Activated CD8-positive, alpha-beta T cell treated with anti-CD3 and anti-CD28 coated beads for 36 hours (primary cell): ENCODE results near the gene GNB1L. TPM values are rescaled to one million over a fixed set of nuclear protein-coding genes. Genes with fewer than 3 reads are reported as not detected.

Experiments used
- ATAC-seq: fragments of 200-7000 bp; cut with Tn5 transposase; one replicate; pipeline ENCODE4 v1.10.0; 2021; ENCODE audit warnings: mild to moderate bottlenecking, moderate library complexity
- CTCF ChIA-PET: fragments of 350-600 bp; sonication (Branson Sonifier 250); formaldehyde crosslinking; loops from one replicate; lab custom pipeline; 2021; ENCODE audit warnings: antibody characterized with exemption; lab: Charles Lee
- POLR2A ChIA-PET: fragments of 350-600 bp; sonication (Branson Sonifier 250); formaldehyde crosslinking; loops from one replicate; lab custom pipeline; 2021; ENCODE audit warnings: antibody characterized with exemption; lab: Charles Lee
- DNase-seq: peaks from one replicate; pipeline ENCODE4 v3.0.0-alpha.2; 2020
- H3K27ac Mint-ChIP-seq: one replicate; pipeline ENCODE4 v1.8.0; 2021; ENCODE audit warnings: mild to moderate bottlenecking, mixed read lengths
- H3K27me3 Mint-ChIP-seq: one replicate; pipeline ENCODE4 v1.8.0; 2021; ENCODE audit warnings: mixed read lengths
- H3K36me3 Mint-ChIP-seq: one replicate; pipeline ENCODE4 v1.8.0; 2021; ENCODE audit warnings: low read depth, mixed read lengths
- H3K4me1 Mint-ChIP-seq: one replicate; pipeline ENCODE4 v1.8.0; 2021; ENCODE audit warnings: low read depth, mixed read lengths
- H3K4me3 Mint-ChIP-seq: one replicate; pipeline ENCODE4 v1.8.0; 2021; ENCODE audit warnings: mild to moderate bottlenecking, moderate library complexity, mixed read lengths
- H3K9me3 Mint-ChIP-seq: one replicate; pipeline ENCODE4 v1.8.0; 2021; ENCODE audit warnings: mixed read lengths
- CTCF ChIP-seq: fragments of 200-600 bp; IDR thresholded peaks from one replicate; pipeline ENCODE4 v1.8.0; 2022; ENCODE audit warnings: antibody characterized with exemption, mild to moderate bottlenecking
- intact Hi-C: fragments of 100-400 bp; cut with micrococcal nuclease; formaldehyde crosslinking; loops from one replicate; pipeline ENCODE4 v1.10.0; 2022
- total RNA-seq, 2 experiments: library from RNA; stranded (reverse); gene quantifications; one replicate each; pipeline ENCODE4 v1.2.3, GENCODE V29; 2021

Gene GNB1L
- total RNA-seq, 2 experiments from 2014 or later = 16.2 to 17.4 TPM

- Mint-ChIP-seq H3K36me3 (no peaks in the 10 kb centered on the region), H3K4me3 (no peak overlapping the region), H3K27ac (no peak overlapping the region), H3K4me1 (peaks cover 10% of the 10 kb centered on the region), H3K27me3 (peaks cover 28% of the 10 kb centered on the region), H3K9me3 (no peaks in the 10 kb centered on the region)
- no peak for TF ChIP-seq CTCF
- no peak for DNase-seq
- no peak for ATAC-seq
- intact Hi-C loops = no loop called here
- ChIA-PET CTCF (interaction anchor here (4.2 kb wide), 1 partner anchor 21 kb away, joined by 17 read pairs; no protein-coding TSS in a partner anchor), POLR2A (interaction anchor here (1.1 kb wide), 1 partner anchor 13 kb away, joined by 3 read pairs; no protein-coding TSS in a partner anchor)
These were observed 103.0 kb downstream of the GNB1L start for GRCh38 chr22:19751497-19752245.

- ChIA-PET CTCF (interaction anchor here (4.2 kb wide), 1 partner anchor 20 kb away, joined by 17 read pairs; no protein-coding TSS in a partner anchor), POLR2A (interaction anchor here (1.1 kb wide), 1 partner anchor 14 kb away, joined by 3 read pairs; no protein-coding TSS in a partner anchor)
- DNase-seq (no peak), ATAC-seq (no peak)
- peaks cover 21% of the 10 kb centered on the region for H3K27me3 Mint-ChIP-seq
- H3K4me3 Mint-ChIP-seq = no peak overlapping the region
- peaks cover 2% of the 10 kb centered on the region for H3K4me1 Mint-ChIP-seq
- TF ChIP-seq CTCF = no peak
- H3K27ac Mint-ChIP-seq = no peak overlapping the region
- intact Hi-C loops = no loop called here
- H3K36me3 Mint-ChIP-seq = no peaks in the 10 kb centered on the region
- no peaks in the 10 kb centered on the region for H3K9me3 Mint-ChIP-seq
These were observed 103.9 kb downstream of the GNB1L start for GRCh38 chr22:19750507-19751490.

GRCh38 chr22:19749876-19750275 lies 104.8 kb downstream of the GNB1L start:
- Mint-ChIP-seq H3K36me3 (no peaks in the 10 kb centered on the region), H3K27ac (no peak overlapping the region), H3K27me3 (peaks cover 17% of the 10 kb centered on the region), H3K4me3 (no peak overlapping the region), H3K4me1 (no peaks in the 10 kb centered on the region), H3K9me3 (no peaks in the 10 kb centered on the region)
- intact Hi-C loops = no loop called here
- CTCF ChIA-PET = interaction anchor here (0.8 kb wide), 1 partner anchor 19 kb away, joined by 3 read pairs; no protein-coding TSS in a partner anchor
- DNase-seq = no peak
- TF ChIP-seq CTCF = no peak
- ATAC-seq = no peak
- POLR2A ChIA-PET = no interaction called here

GRCh38 chr22:19748991-19749664 lies 105.5 kb downstream of the GNB1L start:
- ChIA-PET CTCF (interaction anchor here (0.8 to 5.4 kb wide), 2 partner anchors 18 to 19 kb away, joined by 3 to 25 read pairs; no protein-coding TSS in a partner anchor), POLR2A (no interaction called here)
- intact Hi-C loops = no loop called here
- Mint-ChIP-seq H3K27ac (no peak overlapping the region), H3K4me1 (no peaks in the 10 kb centered on the region), H3K4me3 (no peak overlapping the region), H3K36me3 (no peaks in the 10 kb centered on the region), H3K9me3 (no peaks in the 10 kb centered on the region), H3K27me3 (peaks cover 12% of the 10 kb centered on the region)
- TF ChIP-seq CTCF = no peak
- DNase-seq = no peak
- no peak for ATAC-seq
